Osteocyte (in vitro differentiated cells): ENCODE measurements around the gene SLX4IP. TPM values are rescaled to one million over a fixed set of nuclear protein-coding genes. Genes with fewer than 3 reads are reported as not detected.

Experiments
- DNase-seq: peaks from one replicate; pipeline ENCODE4 v3.0.0; 2021; ENCODE audit warnings: mixed read lengths; ENCODE audit not compliant: unreplicated experiment; ENCODE audit errors: extremely low spot score
- H3K27ac Mint-ChIP-seq: one replicate; pipeline ENCODE4 v1.8.0; 2021; ENCODE audit warnings: mild to moderate bottlenecking, mixed read lengths; ENCODE audit not compliant: unreplicated experiment
- H3K27me3 Mint-ChIP-seq: one replicate; pipeline ENCODE4 v1.8.0; 2021; ENCODE audit warnings: mixed read lengths; ENCODE audit not compliant: unreplicated experiment
- H3K36me3 Mint-ChIP-seq: one replicate; pipeline ENCODE4 v1.8.0; 2021; ENCODE audit warnings: mixed read lengths; ENCODE audit not compliant: unreplicated experiment
- H3K4me1 Mint-ChIP-seq: one replicate; pipeline ENCODE4 v1.8.0; 2021; ENCODE audit warnings: mixed read lengths; ENCODE audit not compliant: unreplicated experiment
- H3K4me3 Mint-ChIP-seq: one replicate; pipeline ENCODE4 v1.8.0; 2021; ENCODE audit warnings: mild to moderate bottlenecking, moderate library complexity, mixed read lengths; ENCODE audit not compliant: unreplicated experiment
- H3K9me3 Mint-ChIP-seq: one replicate; pipeline ENCODE4 v1.8.0; 2021; ENCODE audit warnings: mixed read lengths; ENCODE audit not compliant: unreplicated experiment
- CTCF ChIP-seq: fragments of 200-600 bp; sonication (generic); IDR thresholded peaks from 2 replicates; pipeline ENCODE4 v1.5.0; 2021; ENCODE audit warnings: antibody characterized with exemption, mild to moderate bottlenecking, moderate library complexity
- total RNA-seq: library from RNA; stranded (reverse); gene quantifications from 2 replicates; pipeline ENCODE4 v1.2.1, GENCODE V29; 2021

Gene SLX4IP
- total RNA-seq, 1 donor from 2014 or later = 5.4 TPM

- H3K27ac Mint-ChIP-seq = peak overlapping the region; percentile 89
- no peak for DNase-seq
- H3K27me3 Mint-ChIP-seq = no peaks in the 10 kb centered on the region
- no peak for TF ChIP-seq CTCF
- H3K36me3 Mint-ChIP-seq = peaks cover 65% of the 10 kb centered on the region
- peaks cover 85% of the 10 kb centered on the region for H3K4me1 Mint-ChIP-seq
- H3K4me3 Mint-ChIP-seq = peak overlapping the region; percentile 48
- no peaks in the 10 kb centered on the region for H3K9me3 Mint-ChIP-seq
Measured at GRCh38 chr20:10666221-10667076, 231.3 kb downstream of the SLX4IP start.

- no peak for TF ChIP-seq CTCF
- H3K4me1 Mint-ChIP-seq = peaks cover 80% of the 10 kb centered on the region
- no peaks in the 10 kb centered on the region for H3K9me3 Mint-ChIP-seq
- H3K27ac Mint-ChIP-seq = peak overlapping the region; percentile 89
- no peaks in the 10 kb centered on the region for H3K27me3 Mint-ChIP-seq
- peaks cover 62% of the 10 kb centered on the region for H3K36me3 Mint-ChIP-seq
- peak overlapping the region; percentile 30 for H3K4me3 Mint-ChIP-seq
- DNase-seq = no peak
Measured at GRCh38 chr20:10667077-10667401, 231.9 kb downstream of the SLX4IP start.

- Mint-ChIP-seq H3K36me3 (peaks cover 63% of the 10 kb centered on the region), H3K4me1 (peaks cover 77% of the 10 kb centered on the region)
- no peak for DNase-seq
Measured at GRCh38 chr20:10667560-10668167, 232.6 kb downstream of the SLX4IP start.

GRCh38 chr20:10668677-10669368 lies 233.7 kb downstream of the SLX4IP start:
- Mint-ChIP-seq H3K27me3 (no peaks in the 10 kb centered on the region), H3K36me3 (peaks cover 57% of the 10 kb centered on the region)

More at GRCh38 chr20:10667560-10668167, 232.6 kb downstream of the SLX4IP start:
- Mint-ChIP-seq H3K9me3 (no peaks in the 10 kb centered on the region), H3K27me3 (no peaks in the 10 kb centered on the region), H3K27ac (peak overlapping the region; percentile 89), H3K4me3 (peak overlapping the region; percentile 30)
- no peak for TF ChIP-seq CTCF

More at GRCh38 chr20:10668677-10669368, 233.7 kb downstream of the SLX4IP start:
- Mint-ChIP-seq H3K9me3 (no peaks in the 10 kb centered on the region), H3K27ac (peak overlapping the region; percentile 86), H3K4me3 (peak overlapping the region; percentile 72), H3K4me1 (peaks cover 66% of the 10 kb centered on the region)
- DNase-seq = no peak
- no peak for TF ChIP-seq CTCF
